WERI-Rb-1 (cell line): Measurements from ENCODE around the gene SMIM36.

ENCODE experiments used
- DNase-seq: peaks from one replicate; pipeline ENCODE4 v3.0.0-alpha.2; 2020
- H3K27ac ChIP-seq: fragments of 250-450 bp; sonication (Bioruptor Pico); 2 replicates; pipeline ENCODE4 v1.5.1; 2020; ENCODE audit warnings: mild to moderate bottlenecking, moderate library complexity
- H3K27me3 ChIP-seq: fragments of 250-450 bp; sonication (Bioruptor Pico); 2 replicates; pipeline ENCODE4 v1.5.1; 2021; ENCODE audit warnings: mild to moderate bottlenecking, low read depth, moderate library complexity; ENCODE audit not compliant: insufficient read depth, severe bottlenecking
- H3K36me3 ChIP-seq: fragments of 250-450 bp; sonication (Bioruptor Pico); 2 replicates; pipeline ENCODE4 v1.5.1; 2020; ENCODE audit warnings: mild to moderate bottlenecking, moderate library complexity
- H3K4me3 ChIP-seq: 2 replicates; pipeline ENCODE4 v1.5.1; 2011; ENCODE audit warnings: low read depth, mild to moderate bottlenecking, control low read depth, low read length
- H3K9me3 ChIP-seq: fragments of 250-450 bp; sonication (Bioruptor Pico); 2 replicates; pipeline ENCODE4 v1.5.1; 2021; ENCODE audit warnings: mild to moderate bottlenecking, moderate library complexity; ENCODE audit not compliant: severe bottlenecking
- CTCF ChIP-seq: IDR thresholded peaks from 2 replicates; pipeline ENCODE4 v1.5.1; 2011; ENCODE audit warnings: low read depth, mild to moderate bottlenecking, control low read depth, inconsistent platforms, low read length

SMIM36 gene

DNA sequence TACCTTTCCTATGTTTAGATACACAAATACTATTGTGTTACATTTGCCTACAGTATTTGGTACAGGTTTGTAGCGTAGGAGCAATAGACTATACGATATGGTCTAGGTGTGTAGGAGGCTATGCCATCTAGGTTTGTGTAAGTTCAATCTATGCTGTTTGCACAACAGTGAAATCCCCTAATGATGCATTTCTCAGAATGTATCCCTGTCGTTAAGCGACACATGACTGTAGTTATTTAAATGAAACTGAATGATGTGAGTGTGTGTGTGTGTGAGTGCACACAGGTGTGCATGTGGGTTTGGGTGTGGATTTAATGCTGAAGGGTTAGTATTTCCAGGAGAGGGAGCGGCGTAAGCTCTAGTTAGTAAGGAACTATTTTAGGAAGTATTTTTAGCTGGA is 34.6 kb upstream of the SMIM36 start:
- Histone ChIP-seq H3K4me3 (no peak overlapping the region), H3K36me3 (no peaks in the 10 kb centered on the region), H3K9me3 (no peaks in the 10 kb centered on the region), H3K27me3 (peaks cover 13% of the 10 kb centered on the region), H3K27ac (no peak overlapping the region)
- no peak for TF ChIP-seq CTCF
- no peak for DNase-seq

DNA sequence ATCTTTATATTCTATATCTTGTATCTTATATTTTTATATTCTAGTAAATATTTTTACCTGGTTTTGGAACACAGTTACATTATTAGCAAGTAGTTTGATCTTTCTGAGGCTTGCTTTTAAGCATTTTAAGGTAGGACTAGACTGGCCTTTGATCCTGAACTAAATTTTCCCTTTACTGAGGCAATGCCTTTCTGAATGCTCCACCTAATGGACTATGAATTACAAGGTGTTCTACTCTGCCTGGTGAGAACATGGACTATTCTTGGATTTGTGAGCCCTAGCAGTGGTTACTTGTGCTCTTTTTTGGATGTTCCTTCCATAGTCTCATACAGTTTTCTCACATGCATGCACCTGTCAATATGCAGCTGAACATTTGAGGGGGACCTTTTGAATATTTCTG is 32.5 kb upstream of the SMIM36 start:
- no peaks in the 10 kb centered on the region for H3K9me3 ChIP-seq
- H3K36me3 ChIP-seq: no peaks in the 10 kb centered on the region
- TF ChIP-seq CTCF: no peak
- H3K27me3 ChIP-seq: peaks cover 26% of the 10 kb centered on the region
- H3K27ac ChIP-seq: no peak overlapping the region
- no peak overlapping the region for H3K4me3 ChIP-seq
- no peak for DNase-seq

DNA sequence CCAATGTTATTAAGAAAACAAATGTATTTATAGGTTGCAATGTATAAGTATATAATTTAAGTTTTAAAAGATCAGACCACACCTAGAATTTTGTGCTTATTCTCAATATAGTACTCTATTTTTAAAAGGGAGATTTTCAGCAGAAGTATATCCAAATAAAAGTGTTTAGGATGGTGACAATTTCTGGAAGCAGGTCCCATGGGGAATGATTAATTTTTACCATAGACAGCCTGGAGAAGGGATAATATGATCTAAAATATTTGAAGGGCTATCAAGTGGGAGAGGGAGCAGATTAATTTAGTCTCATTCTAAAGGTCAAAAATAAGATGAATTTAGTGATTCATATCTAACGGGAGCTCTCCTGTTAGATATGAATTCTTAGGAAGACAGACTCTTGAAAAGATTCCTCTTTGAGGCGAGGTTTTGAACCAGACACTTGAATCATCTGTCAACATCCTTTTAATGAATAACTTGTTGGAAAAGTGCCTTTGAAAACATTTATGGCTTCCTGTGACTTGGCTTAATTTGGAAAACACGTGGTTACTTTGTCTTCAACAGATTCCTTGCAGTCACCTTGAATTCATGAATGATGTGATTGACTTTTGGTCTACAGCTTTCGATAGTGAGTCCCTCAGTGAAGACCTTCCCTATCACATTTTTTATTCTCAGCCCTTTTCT is 29.3 kb upstream of the SMIM36 start:
- H3K27ac ChIP-seq: no peak overlapping the region
- peaks cover 22% of the 10 kb centered on the region for H3K27me3 ChIP-seq
- H3K9me3 ChIP-seq: no peaks in the 10 kb centered on the region
- no peaks in the 10 kb centered on the region for H3K36me3 ChIP-seq
- TF ChIP-seq CTCF: no peak
- no peak overlapping the region for H3K4me3 ChIP-seq
- no peak for DNase-seq

DNA sequence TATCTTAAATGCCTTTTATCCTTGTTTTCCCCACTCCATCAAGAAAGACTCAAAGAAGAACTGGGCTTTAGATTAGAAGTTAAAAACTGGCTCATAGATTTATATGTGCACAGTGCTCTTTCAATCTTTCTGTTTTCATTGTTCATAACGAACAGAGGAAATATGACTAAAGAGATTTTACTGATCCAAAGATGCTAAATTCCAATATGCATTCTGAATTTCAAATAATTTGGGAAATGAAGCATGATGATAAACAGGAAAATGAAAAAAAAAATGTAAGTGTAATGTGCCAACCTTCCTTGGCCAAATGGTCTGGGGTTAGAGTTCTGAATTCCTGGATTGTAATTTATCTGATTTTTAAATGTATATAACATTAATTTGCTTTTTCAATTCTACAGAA is 25.0 kb upstream of the SMIM36 start:
- Histone ChIP-seq H3K9me3 (peaks cover 2% of the 10 kb centered on the region), H3K36me3 (no peaks in the 10 kb centered on the region), H3K4me3 (no peak overlapping the region), H3K27me3 (peaks cover 20% of the 10 kb centered on the region), H3K27ac (no peak overlapping the region)
- no peak for DNase-seq
- TF ChIP-seq CTCF: no peak

GRCh38 chr17:55533608-55534007 is 22.4 kb upstream of the SMIM36 start:
- Histone ChIP-seq H3K9me3 (peaks cover 2% of the 10 kb centered on the region), H3K27ac (no peak overlapping the region), H3K27me3 (peaks cover 6% of the 10 kb centered on the region), H3K36me3 (no peaks in the 10 kb centered on the region), H3K4me3 (no peak overlapping the region)
- no peak for TF ChIP-seq CTCF
- no peak for DNase-seq

DNA sequence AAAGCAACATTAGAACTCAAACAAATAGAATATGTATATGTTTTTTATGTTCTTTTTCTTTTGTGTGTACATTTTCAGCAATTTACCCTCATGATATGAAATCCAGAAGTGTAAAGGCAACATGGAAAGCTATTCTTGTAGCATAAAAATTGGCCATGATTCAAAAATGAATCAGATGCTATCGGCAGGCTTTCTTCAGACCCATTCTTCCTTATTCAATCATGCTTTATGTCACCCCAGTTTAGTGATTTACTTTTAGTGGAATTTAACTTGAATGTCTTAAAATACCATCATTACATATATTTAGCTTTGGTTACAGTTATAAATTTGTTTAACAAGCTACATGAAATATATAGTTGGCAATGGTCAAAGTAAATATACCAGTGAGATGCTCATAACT is 21.4 kb upstream of the SMIM36 start:
- TF ChIP-seq CTCF: no peak
- no peak overlapping the region for H3K27ac ChIP-seq

More for the DNA sequence above, 21.4 kb upstream of the SMIM36 start:
- Histone ChIP-seq H3K36me3 (no peaks in the 10 kb centered on the region), H3K4me3 (no peak overlapping the region), H3K9me3 (peaks cover 2% of the 10 kb centered on the region), H3K27me3 (peaks cover 6% of the 10 kb centered on the region)
- DNase-seq: no peak
